NT2/D1 (cell line): ENCODE results near the gene ASB3.

Source experiments
- DNase-seq: peaks from one replicate; pipeline ENCODE4 v3.0.0-alpha.2; 2011; ENCODE audit warnings: low read depth, low spot score
- H3K27me3 ChIP-seq: 2 replicates; pipeline ENCODE4 v1.6.0; 2011; ENCODE audit warnings: mild to moderate bottlenecking; ENCODE audit not compliant: insufficient read length, insufficient read depth
- H3K36me3 ChIP-seq: 2 replicates; pipeline ENCODE4 v1.6.1; 2011; ENCODE audit warnings: mild to moderate bottlenecking, low read length, mixed read lengths; ENCODE audit not compliant: insufficient read depth, insufficient read length
- H3K4me1 ChIP-seq: 2 replicates; pipeline ENCODE4 v1.5.1; 2011; ENCODE audit not compliant: insufficient read depth, insufficient read length
- H3K4me3 ChIP-seq: 2 replicates; pipeline ENCODE4 v1.5.1; 2011; ENCODE audit warnings: low read depth; ENCODE audit not compliant: insufficient read length
- H3K9ac ChIP-seq: 2 replicates; pipeline ENCODE4 v1.6.0; 2011; ENCODE audit warnings: low read depth; ENCODE audit not compliant: insufficient read length
- H3K9me3 ChIP-seq: 2 replicates; pipeline ENCODE4 v1.5.1; 2011; ENCODE audit warnings: mild to moderate bottlenecking, low read length; ENCODE audit not compliant: insufficient read depth
- SUZ12 ChIP-seq: IDR thresholded peaks from 2 replicates; pipeline ENCODE4 v1.6.1; 2011; ENCODE audit not compliant: insufficient read length, insufficient read depth; ENCODE audit errors: extremely low read depth
- YY1 ChIP-seq: IDR thresholded peaks from 2 replicates; pipeline ENCODE4 v1.6.1; 2011; ENCODE audit not compliant: insufficient read length, insufficient read depth
- ZNF274 ChIP-seq: IDR thresholded peaks from 2 replicates; pipeline ENCODE4 v1.6.1; 2011; ENCODE audit warnings: mild to moderate bottlenecking, low read depth, low read length

The ASB3 gene

GRCh38 chr2:53654396-53654795 is 132.4 kb downstream of the ASB3 start:
- no peaks in the 10 kb centered on the region for H3K36me3 ChIP-seq
- DNase-seq = no peak
- H3K9ac ChIP-seq = no peak overlapping the region
- no peak for TF ChIP-seq ZNF274
- TF ChIP-seq YY1 = no peak
- TF ChIP-seq SUZ12 = no peak
- H3K27me3 ChIP-seq = no peaks in the 10 kb centered on the region
- H3K4me3 ChIP-seq = no peak overlapping the region
- H3K4me1 ChIP-seq = no peaks in the 10 kb centered on the region
- peaks cover 13% of the 10 kb centered on the region; the same call in 1 of the 2 replicates for H3K9me3 ChIP-seq

- no peaks in the 10 kb centered on the region for H3K27me3 ChIP-seq
- H3K4me1 ChIP-seq = no peaks in the 10 kb centered on the region
- peak; percentile 16 for DNase-seq
- TF ChIP-seq ZNF274 (no peak), YY1 (no peak), SUZ12 (no peak)
- no peak overlapping the region for H3K4me3 ChIP-seq
- H3K9ac ChIP-seq = no peak overlapping the region
- H3K36me3 ChIP-seq = no peaks in the 10 kb centered on the region
- peaks cover 13% of the 10 kb centered on the region; the same call in 1 of the 2 replicates for H3K9me3 ChIP-seq
Measured at GRCh38 chr2:53652131-53652530, 134.6 kb downstream of the ASB3 start.

DNA sequence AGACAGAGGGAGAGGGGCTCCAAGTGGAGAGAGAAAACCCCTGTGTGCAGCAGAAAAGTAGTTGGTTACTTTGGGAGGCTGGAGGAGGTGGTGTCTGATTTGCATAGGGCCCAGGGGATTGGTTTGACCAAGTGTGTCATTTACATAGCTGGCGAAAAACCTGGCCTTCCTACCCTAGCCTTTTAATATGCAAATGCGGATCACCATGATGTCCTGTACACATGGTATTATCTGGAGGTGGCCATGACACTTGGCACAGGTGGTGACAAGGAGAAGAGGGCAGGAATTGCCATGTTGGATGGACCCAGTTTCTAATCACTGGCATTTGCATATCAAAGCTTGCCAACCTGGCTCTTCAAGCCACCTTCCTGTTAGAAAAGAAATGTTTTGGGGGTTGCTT is 140.0 kb downstream of the ASB3 start:
- Histone ChIP-seq H3K4me1 (no peaks in the 10 kb centered on the region), H3K27me3 (no peaks in the 10 kb centered on the region), H3K9ac (no peak overlapping the region), H3K9me3 (peaks cover 8% of the 10 kb centered on the region; the same call in 1 of the 2 replicates), H3K36me3 (no peaks in the 10 kb centered on the region), H3K4me3 (no peak overlapping the region)
- DNase-seq = peak; percentile 39
- TF ChIP-seq ZNF274 (no peak), SUZ12 (no peak)

DNA sequence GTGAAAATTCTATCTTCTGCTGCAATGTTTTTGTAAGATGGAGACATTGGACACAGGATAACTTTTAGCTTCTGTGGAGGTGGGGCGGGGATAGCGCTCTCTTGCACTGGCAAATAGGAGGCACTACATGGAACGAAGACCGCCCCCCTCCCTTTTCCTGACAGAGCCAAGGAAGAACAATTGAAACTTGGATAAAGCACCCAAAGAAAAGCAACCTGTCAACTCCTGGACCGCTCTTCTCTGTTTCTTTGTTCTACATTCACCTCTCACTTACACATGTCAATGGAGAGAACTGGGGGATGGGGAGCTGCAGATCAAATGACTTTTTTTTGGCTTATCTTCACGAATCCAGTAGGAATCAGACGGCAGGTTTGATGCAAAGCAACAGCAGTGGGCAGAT is 145.5 kb downstream of the ASB3 start:
- Histone ChIP-seq H3K4me3 (no peak overlapping the region), H3K36me3 (no peaks in the 10 kb centered on the region), H3K9ac (no peak overlapping the region), H3K9me3 (no peaks in the 10 kb centered on the region), H3K27me3 (no peaks in the 10 kb centered on the region), H3K4me1 (no peaks in the 10 kb centered on the region)
- TF ChIP-seq ZNF274 (no peak), YY1 (no peak), SUZ12 (no peak)
- peak; percentile 22 for DNase-seq

DNA sequence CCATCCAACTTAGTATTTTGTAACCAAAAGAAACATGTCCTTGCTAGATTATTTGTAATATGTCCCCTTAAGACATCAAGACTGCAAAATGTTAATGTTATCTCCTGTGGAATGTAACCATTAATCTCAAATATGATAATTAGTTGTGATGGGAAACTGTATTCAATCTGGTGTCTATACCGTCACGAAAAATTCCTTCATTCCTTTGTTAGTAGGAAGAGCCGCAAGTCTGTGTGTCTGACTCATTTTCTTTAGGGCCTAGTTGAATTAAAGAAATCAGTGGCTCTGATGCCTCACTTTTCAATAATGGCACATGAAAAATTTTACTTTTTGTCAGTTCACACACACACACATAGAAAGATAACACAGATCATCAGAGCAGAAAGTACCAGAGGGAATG is 146.3 kb downstream of the ASB3 start:
- H3K36me3 ChIP-seq = no peaks in the 10 kb centered on the region
- no peak overlapping the region for H3K9ac ChIP-seq
- TF ChIP-seq ZNF274 (no peak), SUZ12 (no peak), YY1 (no peak)
- H3K9me3 ChIP-seq = no peaks in the 10 kb centered on the region
- H3K4me1 ChIP-seq = no peaks in the 10 kb centered on the region
- DNase-seq = no peak
- H3K27me3 ChIP-seq = no peaks in the 10 kb centered on the region
- no peak overlapping the region for H3K4me3 ChIP-seq

- no peak for TF ChIP-seq ZNF274
- no peak for TF ChIP-seq SUZ12
- TF ChIP-seq YY1 = no peak
- Histone ChIP-seq H3K9me3 (no peaks in the 10 kb centered on the region), H3K27me3 (no peaks in the 10 kb centered on the region), H3K9ac (no peak overlapping the region), H3K36me3 (no peaks in the 10 kb centered on the region), H3K4me3 (no peak overlapping the region), H3K4me1 (no peaks in the 10 kb centered on the region)
- no peak for DNase-seq
Measured at GRCh38 chr2:53636596-53636995, 150.2 kb downstream of the ASB3 start.

- Histone ChIP-seq H3K4me1 (no peaks in the 10 kb centered on the region), H3K4me3 (no peak overlapping the region), H3K27me3 (no peaks in the 10 kb centered on the region), H3K36me3 (no peaks in the 10 kb centered on the region), H3K9ac (no peak overlapping the region), H3K9me3 (no peaks in the 10 kb centered on the region)
- DNase-seq = no peak
- TF ChIP-seq ZNF274 (no peak), SUZ12 (no peak), YY1 (no peak)
Measured at GRCh38 chr2:53636109-53636508, 150.6 kb downstream of the ASB3 start.

GRCh38 chr2:53635694-53636093 is 151.1 kb downstream of the ASB3 start:
- H3K4me1 ChIP-seq = no peaks in the 10 kb centered on the region
- DNase-seq = no peak
- H3K9ac ChIP-seq = no peak overlapping the region
- no peaks in the 10 kb centered on the region for H3K36me3 ChIP-seq
- no peak overlapping the region for H3K4me3 ChIP-seq
- TF ChIP-seq YY1 = no peak
- TF ChIP-seq SUZ12 = no peak
- TF ChIP-seq ZNF274 = no peak
- no peaks in the 10 kb centered on the region for H3K27me3 ChIP-seq
- H3K9me3 ChIP-seq = no peaks in the 10 kb centered on the region
